Transverse colon (tissue), 3 donors: ENCODE data around the gene RPIA.
"Not testable (repeated sequence)": the region's sequence is repeated elsewhere in the genome, so short reads cannot be mapped to it uniquely, and the experiment has no call there.

Experiments
- CTCF ChIP-seq, 5 experiments: fragments of 200-600 bp in 3 of 5; fragments of 450-650 bp in 2 of 5; sonication (generic) in 3 of 5; IDR thresholded peaks; 1 replicate in 2 of 5; 2 replicates in 3 of 5; pipeline ENCODE4 v1.5.1; 2016 to 2017; ENCODE audit warnings: antibody characterized with exemption in 5 of 5, inconsistent platforms in 3 of 5, mild to moderate bottlenecking in 2 of 5, moderate library complexity in 1 of 5
- POLR2A ChIP-seq: fragments of 450-650 bp; IDR thresholded peaks from one replicate; pipeline ENCODE4 v1.6.1; 2016; ENCODE audit warnings: antibody characterized with exemption, mild to moderate bottlenecking, moderate library complexity

- TF ChIP-seq CTCF (IDR thresholded peaks at IDR 0.05); POLR2A: not testable (repeated sequence)
Observed at GRCh38 chr2:88796523-88796922, 105.0 kb downstream of the RPIA start.
